ENCODE data around the gene URB1.
"Not testable (repeated sequence)": the region's sequence is repeated elsewhere in the genome, so short reads cannot be mapped to it uniquely, and the experiment has no call there.

Gene URB1, protein sequence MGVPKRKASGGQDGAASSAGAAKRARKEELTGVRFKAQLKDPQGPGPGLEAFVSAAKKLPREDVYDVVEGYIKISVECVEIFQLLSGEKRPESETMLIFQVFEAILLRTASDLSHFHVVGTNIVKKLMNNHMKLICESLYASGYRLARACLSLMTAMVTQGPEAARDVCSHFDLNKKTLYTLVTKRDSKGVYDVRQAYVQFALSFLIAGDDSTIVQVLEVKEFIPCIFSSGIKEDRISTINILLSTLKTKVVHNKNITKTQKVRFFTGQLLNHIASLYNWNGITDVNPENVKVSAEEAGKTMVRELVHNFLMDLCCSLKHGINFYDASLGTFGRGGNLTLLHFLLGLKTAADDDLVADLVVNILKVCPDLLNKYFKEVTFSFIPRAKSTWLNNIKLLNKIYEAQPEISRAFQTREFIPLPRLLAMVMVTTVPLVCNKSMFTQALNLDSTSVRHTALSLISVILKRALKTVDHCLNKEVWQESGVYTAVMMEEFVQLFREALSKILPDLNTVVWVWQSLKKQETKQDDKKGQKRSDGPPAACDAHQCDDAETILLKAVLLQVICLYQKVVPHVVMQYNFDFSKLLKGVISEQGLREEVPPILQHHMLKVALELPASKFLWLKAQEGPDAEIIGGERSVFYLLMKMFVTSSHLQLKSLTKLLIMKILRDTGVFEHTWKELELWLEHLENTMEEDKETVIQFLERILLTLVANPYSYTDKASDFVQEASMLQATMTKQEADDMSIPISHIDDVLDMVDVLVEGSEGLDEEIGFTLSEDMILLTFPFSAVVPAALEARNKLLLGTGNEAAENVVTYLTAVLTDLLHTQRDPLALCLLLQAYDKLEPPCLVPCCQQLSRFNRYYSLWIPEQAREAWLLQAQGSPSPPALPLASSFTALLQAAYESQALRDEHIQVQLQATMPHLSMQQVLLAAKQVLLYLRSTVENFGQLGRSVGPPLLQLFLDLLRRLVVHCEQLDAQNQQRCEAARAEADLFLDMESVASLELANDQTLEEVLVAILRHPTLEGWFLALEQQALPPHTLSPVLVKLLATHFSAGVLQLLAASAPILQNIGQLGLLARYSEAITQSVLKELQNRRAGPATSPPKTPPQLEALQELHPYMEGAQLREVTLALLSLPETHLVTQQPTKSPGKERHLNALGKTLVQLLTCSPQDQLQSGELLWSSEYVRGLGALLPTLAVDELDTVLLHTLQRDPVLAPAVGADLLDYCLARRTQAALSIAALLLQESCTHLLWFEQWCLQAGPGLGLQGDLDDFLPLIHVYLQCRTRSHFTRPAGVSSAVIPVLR (N-terminal part only)

GRCh38 chr21:32392880-32393676, at the start of gene URB1:
URB1 (minus strand) TSS chr21:32393012; CDS start chr21:32392910, 102 bp downstream.
- peak within 1 kb of the TSS; percentile 98 for H3K4me3 ChIP-seq (ENCODE audit: low read depth, low read length)
- DNase-seq (ENCODE audit: low read depth), result no peak

DNA sequence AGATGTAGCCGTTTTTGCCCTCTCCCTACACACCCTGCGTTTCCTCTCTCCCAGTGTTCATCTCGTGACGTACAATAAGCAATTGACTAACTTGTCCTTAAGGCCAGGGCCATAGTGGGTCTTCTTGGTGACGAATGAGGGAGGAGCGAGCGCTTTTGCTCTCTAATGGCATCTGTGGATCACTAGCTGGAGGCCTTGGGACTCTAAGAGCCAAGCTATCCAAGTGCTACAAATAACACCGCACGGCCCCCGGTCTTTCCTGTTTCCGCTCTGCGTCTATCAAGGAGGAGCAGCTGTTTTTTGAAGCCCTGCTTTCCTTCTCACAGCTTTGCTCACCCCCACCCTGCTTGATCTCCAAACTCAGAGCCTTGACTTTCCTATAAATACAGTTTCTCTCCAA, 44.9 kb upstream of the URB1 start:
- no peak for DNase-seq (ENCODE audit: low read depth)
- H3K4me3 ChIP-seq (ENCODE audit: low read depth, low read length), result no peak overlapping the region

DNA sequence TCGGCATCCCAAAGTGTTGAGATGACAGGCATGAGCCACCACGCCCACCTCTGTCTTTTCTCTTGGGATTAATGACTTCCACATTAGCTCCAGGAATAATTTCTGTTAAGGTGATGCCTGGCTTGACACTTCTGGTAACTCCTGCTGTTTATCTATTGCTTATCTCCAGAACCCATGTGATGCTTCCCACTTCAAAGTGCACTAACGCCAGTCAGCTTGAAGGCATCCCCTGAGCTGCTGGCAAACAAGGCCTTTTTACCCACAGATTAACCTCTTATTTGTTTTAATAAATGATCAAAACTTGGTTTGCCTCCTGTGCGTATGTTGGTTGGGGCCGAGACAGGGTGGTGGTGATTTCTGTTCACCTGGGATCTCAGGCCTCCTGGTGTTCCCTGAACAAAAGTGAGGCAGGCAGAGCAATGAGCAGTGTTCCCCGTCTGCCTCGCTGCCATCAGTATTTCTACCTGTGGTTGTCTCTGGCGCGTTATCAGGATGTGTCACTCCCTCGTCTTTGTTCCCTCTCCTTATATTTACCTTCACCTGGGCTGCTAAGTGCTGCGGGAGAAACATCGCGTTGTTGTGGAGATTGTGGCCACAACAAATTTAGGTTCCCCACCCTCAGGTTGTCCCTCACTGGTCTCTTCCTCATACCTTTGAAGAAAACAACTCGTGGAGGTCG, 40.3 kb upstream of the URB1 start:
- not testable (repeated sequence) for H3K4me3 ChIP-seq (ENCODE audit: low read depth, low read length); DNase-seq (ENCODE audit: low read depth)

DNA sequence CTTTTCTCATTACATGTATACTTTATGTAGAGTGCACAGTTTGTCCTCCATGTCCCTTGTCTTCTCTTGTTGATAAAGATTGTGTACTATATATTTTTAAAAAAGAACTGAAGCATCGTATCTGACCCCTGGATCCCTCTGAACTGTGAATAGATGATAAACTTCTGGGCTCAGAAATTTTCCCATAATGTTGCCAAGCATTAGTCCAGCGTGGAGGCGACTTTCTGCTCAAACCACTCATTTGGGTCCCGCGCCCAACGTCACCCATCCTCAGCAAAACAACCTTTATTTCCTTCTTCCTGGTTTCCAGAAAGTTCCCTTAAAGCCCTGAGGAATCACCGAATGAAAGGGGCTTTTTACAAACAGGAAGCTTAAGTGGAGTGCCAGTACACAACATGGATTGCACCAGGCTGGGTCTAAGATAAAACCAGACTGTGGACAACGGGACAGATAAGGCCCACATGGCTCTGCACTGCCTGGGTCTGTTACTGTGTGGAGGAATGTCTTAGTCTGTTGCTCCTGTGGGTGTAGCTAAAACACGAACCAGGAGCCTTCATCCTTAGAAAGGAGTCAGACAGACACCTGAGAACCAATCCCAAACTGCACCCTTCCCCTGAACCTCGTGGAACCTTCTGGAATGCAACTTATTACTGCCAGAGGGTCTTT, 35.3 kb upstream of the URB1 start:
- H3K4me3 ChIP-seq (ENCODE audit: low read depth, low read length), result no peak overlapping the region
- DNase-seq (ENCODE audit: low read depth), result no peak

DNA sequence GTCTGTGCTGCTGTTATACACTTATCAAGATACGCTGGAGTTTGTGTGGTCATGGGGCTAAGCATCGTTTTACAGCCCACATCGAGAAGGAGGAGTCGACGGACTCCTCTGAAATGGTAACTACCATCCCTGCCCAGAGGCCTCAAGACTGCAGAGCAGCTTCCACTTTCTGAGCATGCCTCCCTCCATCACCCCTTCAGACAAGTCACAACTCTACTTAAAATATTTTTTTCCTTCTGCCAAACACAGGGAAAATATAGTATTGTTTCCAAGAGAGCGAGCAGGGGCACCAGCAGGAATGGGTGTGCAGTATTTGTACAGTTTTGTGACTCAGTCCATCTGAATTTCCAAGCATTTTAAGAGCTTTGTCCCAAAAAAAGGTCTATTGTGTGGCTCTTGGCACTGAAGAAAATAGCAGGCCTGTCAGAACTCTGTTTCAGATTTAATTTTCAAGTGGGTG, 33.8 kb upstream of the URB1 start:
- no peak for DNase-seq (ENCODE audit: low read depth)
- no peak overlapping the region for H3K4me3 ChIP-seq (ENCODE audit: low read depth, low read length)

DNA sequence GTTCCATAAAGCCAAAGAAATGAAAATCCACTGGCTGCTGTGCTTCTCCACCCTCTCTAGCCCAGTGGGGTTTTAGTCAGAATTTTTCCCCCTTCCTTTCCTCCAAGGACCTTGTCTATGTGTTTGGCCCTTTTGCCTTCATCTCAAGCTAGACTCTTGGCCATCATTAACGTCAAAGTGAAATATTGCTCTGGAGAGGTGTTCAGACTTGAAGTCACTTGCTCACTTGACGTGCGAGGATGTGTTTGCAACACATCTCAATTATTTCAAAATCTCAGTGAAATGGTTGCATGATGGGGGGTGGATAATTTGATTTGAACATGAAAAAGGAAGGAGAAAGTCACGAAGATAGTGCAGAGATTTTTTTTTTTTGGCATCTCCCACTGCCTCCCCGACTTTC, 33.3 kb upstream of the URB1 start:
- no peak overlapping the region for H3K4me3 ChIP-seq (ENCODE audit: low read depth, low read length)

GRCh38 chr21:32425628-32426027, 32.8 kb upstream of the URB1 start:
- no peak overlapping the region for H3K4me3 ChIP-seq (ENCODE audit: low read depth, low read length)
- no peak for DNase-seq (ENCODE audit: low read depth)

More for the DNA sequence above, 33.3 kb upstream of the URB1 start:
- DNase-seq (ENCODE audit: low read depth), result no peak

DNA sequence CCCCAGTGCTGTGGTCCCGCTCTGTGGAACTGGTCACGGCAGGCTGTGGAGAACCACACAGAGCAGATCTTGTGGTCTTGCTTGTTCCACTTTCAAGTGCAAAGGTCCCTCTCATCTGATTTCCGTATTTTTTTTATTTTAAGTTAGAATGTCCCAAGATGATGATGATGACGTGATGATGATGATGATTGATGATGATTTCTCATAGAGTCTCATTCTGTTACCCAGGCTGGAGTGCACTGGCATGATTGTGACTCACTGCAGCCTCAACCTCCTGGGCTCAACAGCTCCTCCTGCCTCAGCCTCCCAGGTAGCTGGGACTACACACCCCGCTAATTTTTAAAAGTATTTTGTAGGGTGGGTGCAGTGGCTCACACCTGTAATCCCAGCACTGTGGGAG, 31.9 kb upstream of the URB1 start:
- H3K4me3 ChIP-seq (ENCODE audit: low read depth, low read length), result no peak overlapping the region
- DNase-seq (ENCODE audit: low read depth), result no peak

GRCh38 chr21:32424191-32424535, 31.4 kb upstream of the URB1 start:
- H3K4me3 ChIP-seq (ENCODE audit: low read depth, low read length), result no peak overlapping the region
- no peak for DNase-seq (ENCODE audit: low read depth)

- DNase-seq (ENCODE audit: low read depth), result no peak
- H3K4me3 ChIP-seq (ENCODE audit: low read depth, low read length), result no peak overlapping the region
These were observed 30.7 kb upstream of the URB1 start for GRCh38 chr21:32423320-32424190.

DNA sequence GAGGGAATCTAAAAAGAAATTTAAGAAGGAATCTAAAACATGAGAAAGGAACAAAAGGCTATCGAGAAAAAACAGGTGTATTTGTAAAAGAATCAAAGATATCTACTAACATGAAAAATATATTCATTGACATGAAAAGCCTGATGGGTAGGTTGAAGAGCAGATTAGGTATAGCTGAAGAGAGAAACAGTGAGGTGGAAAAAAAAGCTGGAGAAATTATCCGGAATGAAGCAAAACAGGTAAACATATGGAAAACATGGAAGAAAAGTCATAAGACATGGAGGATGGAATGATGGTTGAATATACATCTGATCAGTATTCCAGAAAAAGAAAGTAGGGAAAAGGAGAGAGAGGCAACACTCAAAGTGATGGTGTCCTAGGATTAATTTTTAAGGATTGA, 29.3 kb upstream of the URB1 start:
- no peak for DNase-seq (ENCODE audit: low read depth)
- H3K4me3 ChIP-seq (ENCODE audit: low read depth, low read length), result no peak overlapping the region

DNA sequence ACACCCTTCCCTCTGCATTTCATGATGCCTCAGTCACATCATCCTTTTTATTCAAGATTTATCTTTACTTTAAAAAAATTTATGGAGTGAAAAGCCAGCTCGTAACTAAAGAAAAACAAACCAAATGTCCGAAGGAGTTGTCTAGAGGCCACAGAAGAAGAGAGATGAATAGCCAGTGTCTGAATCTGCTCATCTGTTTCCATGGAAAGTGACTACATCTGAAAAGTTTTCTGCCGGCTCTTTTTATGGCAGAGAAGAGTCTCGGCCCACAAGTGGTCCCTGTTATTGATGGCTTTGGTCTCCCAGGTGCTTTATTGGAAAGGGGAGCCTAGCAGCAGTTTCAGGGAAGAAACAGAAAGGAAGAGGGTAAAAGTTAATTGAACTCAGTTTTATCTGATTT, 25.3 kb upstream of the URB1 start:
- no peak for DNase-seq (ENCODE audit: low read depth)
- no peak overlapping the region for H3K4me3 ChIP-seq (ENCODE audit: low read depth, low read length)

DNA sequence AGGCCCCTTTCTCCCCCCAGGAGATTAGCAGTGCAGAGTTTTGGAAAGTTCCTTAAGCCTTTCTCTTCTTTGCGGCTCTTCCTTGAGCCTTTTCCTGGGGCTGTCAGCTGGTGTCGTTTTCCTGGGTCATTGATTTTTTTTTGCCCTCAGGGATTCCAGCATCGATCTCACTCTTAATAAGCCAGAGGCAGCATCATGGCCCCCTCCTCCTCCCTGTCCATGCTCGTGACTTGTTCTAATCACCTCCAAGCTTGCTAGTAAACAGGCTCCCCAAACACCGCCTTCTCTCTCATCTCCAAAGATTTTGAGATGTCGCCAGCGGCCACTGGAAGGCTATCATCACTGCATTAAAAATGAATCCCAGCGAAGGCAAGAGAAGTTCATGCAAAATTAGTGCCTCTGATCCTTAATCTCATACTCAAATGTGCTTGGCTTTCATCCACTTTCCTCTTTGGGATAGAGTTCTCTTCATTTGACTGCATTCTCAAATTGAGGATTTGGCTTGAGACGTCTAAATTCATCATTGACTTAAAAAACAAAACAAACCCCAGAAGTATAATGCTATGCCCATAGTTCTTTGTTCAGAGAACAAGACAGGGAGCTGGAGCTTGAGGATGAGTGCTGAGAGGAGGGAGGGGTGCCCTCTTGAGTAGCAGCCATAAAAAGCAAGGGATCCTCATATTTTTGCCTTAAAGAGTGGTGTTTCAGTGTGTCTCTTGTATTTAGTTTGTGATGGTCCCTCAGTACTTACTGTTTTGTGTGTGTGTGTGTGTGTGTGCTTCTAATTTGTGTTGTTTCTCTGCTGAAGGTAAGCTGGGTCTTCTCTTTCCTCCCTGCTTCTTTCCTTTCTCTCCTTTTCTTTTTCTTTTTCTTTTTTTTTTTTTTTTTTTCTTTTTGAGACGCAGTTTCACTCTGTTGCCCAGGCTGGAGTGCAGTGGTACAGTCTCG, 22.9 kb upstream of the URB1 start:
- no peak overlapping the region for H3K4me3 ChIP-seq (ENCODE audit: low read depth, low read length)

DNA sequence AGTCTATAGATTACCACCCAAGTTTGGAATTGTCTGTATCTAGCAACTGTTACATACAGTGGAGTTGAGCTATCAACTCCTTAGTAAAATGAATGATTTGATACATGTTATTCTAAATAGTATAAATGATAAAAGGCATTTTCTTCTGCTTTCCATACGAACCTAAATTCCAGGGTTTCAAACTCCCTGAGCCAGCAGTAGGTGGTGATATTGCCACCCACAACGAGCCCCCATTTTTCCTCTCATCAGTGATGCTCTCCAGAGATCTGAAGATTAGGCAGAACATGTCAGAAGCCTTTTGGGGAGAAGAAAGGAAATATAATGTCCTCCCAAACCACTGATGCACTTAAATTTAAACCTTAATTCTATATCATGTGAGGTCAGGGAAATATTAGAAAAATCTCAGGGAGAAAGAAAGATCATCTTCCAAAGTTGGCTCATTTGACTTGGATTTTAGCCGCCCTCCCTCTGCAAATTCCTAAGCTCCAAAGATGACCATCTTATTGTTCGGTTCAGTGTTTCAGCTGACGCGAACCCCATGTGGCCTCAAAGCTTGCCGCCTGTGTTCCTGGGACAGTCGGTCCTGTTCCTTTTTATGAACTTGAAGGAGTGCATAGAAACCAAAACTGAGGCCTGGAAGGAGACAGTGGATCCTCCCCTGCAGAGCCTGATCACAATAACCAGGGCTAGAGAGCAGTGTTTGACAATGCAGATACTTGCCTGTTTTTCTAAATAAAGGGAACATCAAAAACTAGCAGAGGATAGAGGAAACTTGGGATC, 22.0 kb upstream of the URB1 start:
- no peak for DNase-seq (ENCODE audit: low read depth)
- H3K4me3 ChIP-seq (ENCODE audit: low read depth, low read length), result no peak overlapping the region

More for the DNA sequence above, 22.9 kb upstream of the URB1 start:
- DNase-seq (ENCODE audit: low read depth), result no peak
